Esophagus muscularis mucosa (tissue), 3 donors: ENCODE results near the gene FAM237B.

Source experiments
- CTCF ChIP-seq, 3 experiments: fragments of 200-600 bp in 2 of 3; fragments of 450-650 bp in 1 of 3; sonication (generic) in 2 of 3; IDR thresholded peaks; one replicate each; pipeline ENCODE4 v1.5.1; 2017 to 2019; ENCODE audit warnings: antibody characterized with exemption in 3 of 3, mild to moderate bottlenecking in 2 of 3, moderate library complexity in 1 of 3
- EP300 ChIP-seq: sonication (generic); formaldehyde crosslinking; IDR thresholded peaks from one replicate; pipeline ENCODE4 v1.6.1; 2017; ENCODE audit warnings: antibody characterized with exemption

GRCh38 chr7:90345595-90346335 is 24.7 kb upstream of the FAM237B start:
- TF ChIP-seq CTCF (IDR thresholded peaks at IDR 0.05) (no peak), EP300 (no peak)
